ENCODE results near the gene IL23R. TPM values are rescaled to one million over a fixed set of nuclear protein-coding genes. Genes with fewer than 3 reads are reported as not detected.

IL23R gene
- total RNA-seq, 2 donors from 2014 or later = 0.74 TPM; not detected in 1

GRCh38 chr1:67216401-67216800, 50.1 kb downstream of the IL23R start:
- Histone ChIP-seq H3K27ac (no peak overlapping the region), H3K4me3 (no peak overlapping the region), H3K27me3 (replicated peaks; ENCODE audit: insufficient read depth) (no peaks in the 10 kb centered on the region), H3K4me1 (replicated peaks) (no peaks in the 10 kb centered on the region), H3K36me3 (no peaks in the 10 kb centered on the region), H3K9me3 (no peaks in the 10 kb centered on the region)
- no peak for DNase-seq (ENCODE audit: low spot score)
- TF ChIP-seq POLR2AphosphoS5 (IDR thresholded peaks at IDR 0.05) = no peak
- no peak for TF ChIP-seq POLR2A (IDR thresholded peaks at IDR 0.05)
- no peak for TF ChIP-seq CTCF (IDR thresholded peaks at IDR 0.05)
- intact Hi-C loops (cut with DNase I) = no loop called here
- WGBS = 97% methylated on average over 1 of the region's 1 CpG

GRCh38 chr1:67217417-67217816, 51.2 kb downstream of the IL23R start:
- 37% methylated on average over 1 of the region's 1 CpG for WGBS
- TF ChIP-seq POLR2AphosphoS5 (IDR thresholded peaks at IDR 0.05) = no peak
- TF ChIP-seq POLR2A (IDR thresholded peaks at IDR 0.05) = no peak
- no peak for TF ChIP-seq CTCF (IDR thresholded peaks at IDR 0.05)
- no peaks in the 10 kb centered on the region for H3K4me1 ChIP-seq (replicated peaks)
- DNase-seq (ENCODE audit: low spot score) = no peak
- intact Hi-C loops (cut with DNase I) = no loop called here
- H3K4me3 ChIP-seq = no peak overlapping the region
- H3K9me3 ChIP-seq = no peaks in the 10 kb centered on the region
- H3K27me3 ChIP-seq (replicated peaks; ENCODE audit: insufficient read depth) = no peaks in the 10 kb centered on the region
- H3K36me3 ChIP-seq = no peaks in the 10 kb centered on the region
- H3K27ac ChIP-seq = no peak overlapping the region

GRCh38 chr1:67217938-67218337, 51.7 kb downstream of the IL23R start:
- intact Hi-C loops (cut with DNase I) = no loop called here
- no peaks in the 10 kb centered on the region for H3K9me3 ChIP-seq
- no peaks in the 10 kb centered on the region for H3K4me1 ChIP-seq (replicated peaks)
- H3K27me3 ChIP-seq (replicated peaks; ENCODE audit: insufficient read depth) = no peaks in the 10 kb centered on the region
- DNase-seq (ENCODE audit: low spot score) = no peak
- TF ChIP-seq POLR2AphosphoS5 (IDR thresholded peaks at IDR 0.05) (no peak), POLR2A (IDR thresholded peaks at IDR 0.05) (no peak), CTCF (IDR thresholded peaks at IDR 0.05) (no peak)
- H3K4me3 ChIP-seq = no peak overlapping the region
- H3K36me3 ChIP-seq = no peaks in the 10 kb centered on the region
- WGBS = 89% methylated on average over 1 of the region's 1 CpG
- no peak overlapping the region for H3K27ac ChIP-seq

GRCh38 chr1:67224856-67225255, 58.6 kb downstream of the IL23R start:
- H3K4me3 ChIP-seq = no peak overlapping the region
- H3K27me3 ChIP-seq (replicated peaks; ENCODE audit: insufficient read depth) = peaks cover 3% of the 10 kb centered on the region
- no peaks in the 10 kb centered on the region for H3K4me1 ChIP-seq (replicated peaks)
- no peaks in the 10 kb centered on the region for H3K9me3 ChIP-seq
- intact Hi-C loops (cut with DNase I) = no loop called here
- no peaks in the 10 kb centered on the region for H3K36me3 ChIP-seq
- TF ChIP-seq CTCF (IDR thresholded peaks at IDR 0.05) (no peak), POLR2AphosphoS5 (IDR thresholded peaks at IDR 0.05) (no peak)
- 83% methylated on average over 2 of the region's 2 CpGs for WGBS
- no peak for DNase-seq (ENCODE audit: low spot score)
- H3K27ac ChIP-seq = no peak overlapping the region

- TF ChIP-seq POLR2A (IDR thresholded peaks at IDR 0.05) (no peak), CTCF (IDR thresholded peaks at IDR 0.05) (no peak), POLR2AphosphoS5 (IDR thresholded peaks at IDR 0.05) (no peak)
These were observed 60.4 kb downstream of the IL23R start for GRCh38 chr1:67226688-67227087.

More at GRCh38 chr1:67226688-67227087, 60.4 kb downstream of the IL23R start:
- no peaks in the 10 kb centered on the region for H3K4me1 ChIP-seq (replicated peaks)
- intact Hi-C loops (cut with DNase I) = no loop called here
- H3K27ac ChIP-seq = no peak overlapping the region
- no peaks in the 10 kb centered on the region for H3K9me3 ChIP-seq
- no peaks in the 10 kb centered on the region for H3K36me3 ChIP-seq
- no peak overlapping the region for H3K4me3 ChIP-seq
- H3K27me3 ChIP-seq (replicated peaks; ENCODE audit: insufficient read depth) = peaks cover 3% of the 10 kb centered on the region
- whole genome bisulfite sequencing = 86% methylated on average over 3 of the region's 3 CpGs
- DNase-seq (ENCODE audit: low spot score) = no peak
